Natural killer cell treated with Interleukin-12 subunit alpha and Interleukin-12 subunit beta and Interleukin-15 and Interleukin-18, amount 100 ng/mL, for 72 hours (primary cell): ENCODE results near the gene HOXB8. TPM values are rescaled to one million over a fixed set of nuclear protein-coding genes. Genes with fewer than 3 reads are reported as not detected.

Experiments
- ATAC-seq, 2 donors: fragments of 150-1000 bp; cut with Tn5 transposase in 1 of 2; sonication (Bioruptor Pico), chemical (Tn5 transposase) in 1 of 2; 2 replicates each; pipeline ENCODE4 v1.10.0; 2021
- DNase-seq: peaks from one replicate; pipeline ENCODE4 v3.0.0; 2022; ENCODE audit warnings: low spot score
- H3K27ac Mint-ChIP-seq, 2 donors: 1 replicate in 1 of 2; 2 replicates in 1 of 2; pipeline ENCODE4 v1.8.0; 2022; ENCODE audit warnings: mixed read lengths in 2 of 2, mild to moderate bottlenecking in 1 of 2, moderate library complexity in 1 of 2
- H3K27me3 Mint-ChIP-seq, 2 donors: 1 replicate in 1 of 2; 2 replicates in 1 of 2; pipeline ENCODE4 v1.8.0; 2022; ENCODE audit warnings: mixed read lengths in 2 of 2
- H3K36me3 Mint-ChIP-seq: one replicate; pipeline ENCODE4 v1.8.0; 2022; ENCODE audit warnings: mixed read lengths
- H3K4me1 Mint-ChIP-seq, 2 donors: 1 replicate in 1 of 2; 2 replicates in 1 of 2; pipeline ENCODE4 v1.8.0; 2022; ENCODE audit warnings: low read depth in 2 of 2, mixed read lengths in 2 of 2, mild to moderate bottlenecking in 1 of 2
- H3K4me3 Mint-ChIP-seq: one replicate; pipeline ENCODE4 v1.8.0; 2022; ENCODE audit warnings: mixed read lengths
- H3K9me3 Mint-ChIP-seq: 2 replicates; pipeline ENCODE4 v1.8.0; 2022; ENCODE audit warnings: mixed read lengths
- total RNA-seq, 2 donors: library from RNA; stranded (reverse); gene quantifications; one replicate each; pipeline ENCODE4 v1.2.3, GENCODE V29; 2022

HOXB8 gene
- total RNA-seq, 2 donors from 2014 or later = not detected

GRCh38 chr17:48624118-48624517 is 9.0 kb upstream of the HOXB8 start:
- Mint-ChIP-seq H3K36me3 (no peaks in the 10 kb centered on the region), H3K27me3 (peaks cover 62 to 84% of the 10 kb centered on the region in 2 donors), H3K4me3 (peak overlapping the region; percentile 34), H3K4me1 (peaks cover 15 to 26% of the 10 kb centered on the region in 2 donors), H3K27ac (no peak overlapping the region), H3K9me3 (no peaks in the 10 kb centered on the region)
- DNase-seq (no peak), ATAC-seq (no peak)

GRCh38 chr17:48623583-48623982 is 8.5 kb upstream of the HOXB8 start:
- H3K27me3 Mint-ChIP-seq = peaks cover 58 to 84% of the 10 kb centered on the region in 2 donors
- DNase-seq = no peak
- no peak for ATAC-seq
- H3K36me3 Mint-ChIP-seq = no peaks in the 10 kb centered on the region
- H3K9me3 Mint-ChIP-seq = no peaks in the 10 kb centered on the region
- H3K4me1 Mint-ChIP-seq = peaks cover 16 to 28% of the 10 kb centered on the region in 2 donors
- H3K27ac Mint-ChIP-seq = no peak overlapping the region
- H3K4me3 Mint-ChIP-seq = no peak overlapping the region

- DNase-seq (no peak), ATAC-seq (no peak)
- no peak overlapping the region for H3K27ac Mint-ChIP-seq
- no peaks in the 10 kb centered on the region for H3K9me3 Mint-ChIP-seq
- H3K27me3 Mint-ChIP-seq = peaks cover 59 to 84% of the 10 kb centered on the region in 2 donors
- no peaks in the 10 kb centered on the region for H3K36me3 Mint-ChIP-seq
- H3K4me3 Mint-ChIP-seq = no peak overlapping the region
- peaks cover 21 to 29% of the 10 kb centered on the region in 2 donors for H3K4me1 Mint-ChIP-seq
These were observed 7.8 kb upstream of the HOXB8 start for GRCh38 chr17:48622857-48623256.

- no peak for ATAC-seq
- H3K27me3 Mint-ChIP-seq = peaks cover 62 to 89% of the 10 kb centered on the region in 2 donors
- no peaks in the 10 kb centered on the region for H3K36me3 Mint-ChIP-seq
- H3K27ac Mint-ChIP-seq = no peak overlapping the region
- no peak overlapping the region for H3K4me3 Mint-ChIP-seq
- H3K9me3 Mint-ChIP-seq = no peaks in the 10 kb centered on the region
- DNase-seq = no peak
- peaks cover 27 to 32% of the 10 kb centered on the region in 2 donors for H3K4me1 Mint-ChIP-seq
These were observed 6.6 kb upstream of the HOXB8 start for GRCh38 chr17:48621410-48622392.

- Mint-ChIP-seq H3K27me3 (peaks cover 63 to 87% of the 10 kb centered on the region in 2 donors), H3K9me3 (no peaks in the 10 kb centered on the region), H3K27ac (no peak overlapping the region), H3K4me3 (peak overlapping the region; percentile 47), H3K4me1 (peaks cover 21 to 24% of the 10 kb centered on the region in 2 donors), H3K36me3 (no peaks in the 10 kb centered on the region)
- DNase-seq = no peak
- ATAC-seq = no peak
These were observed 5.5 kb upstream of the HOXB8 start for GRCh38 chr17:48620461-48621139.

GRCh38 chr17:48619826-48620449 is 4.8 kb upstream of the HOXB8 start:
- DNase-seq (no peak), ATAC-seq (no peak)
- Mint-ChIP-seq H3K9me3 (no peaks in the 10 kb centered on the region), H3K4me3 (peak overlapping the region; percentile 55), H3K27me3 (peaks cover 67 to 90% of the 10 kb centered on the region in 2 donors), H3K27ac (no peak overlapping the region), H3K36me3 (no peaks in the 10 kb centered on the region), H3K4me1 (peaks cover 20 to 25% of the 10 kb centered on the region in 2 donors)

- Mint-ChIP-seq H3K9me3 (no peaks in the 10 kb centered on the region), H3K27ac (peak overlapping the region; percentile 33 to 57), H3K4me3 (peak overlapping the region; percentile 65), H3K36me3 (no peaks in the 10 kb centered on the region), H3K4me1 (peaks cover 30 to 38% of the 10 kb centered on the region in 2 donors), H3K27me3 (peaks cover 67 to 93% of the 10 kb centered on the region in 2 donors)
- peak; percentile 82 to 83 for ATAC-seq
- peak; percentile 85 for DNase-seq
These were observed 3.3 kb upstream of the HOXB8 start for GRCh38 chr17:48618256-48618896.

- peaks cover 62 to 89% of the 10 kb centered on the region in 2 donors for H3K27me3 Mint-ChIP-seq
- no peak for DNase-seq
- no peaks in the 10 kb centered on the region for H3K36me3 Mint-ChIP-seq
- H3K9me3 Mint-ChIP-seq = no peaks in the 10 kb centered on the region
- ATAC-seq = no peak
- no peak overlapping the region for H3K27ac Mint-ChIP-seq
- peak overlapping the region; percentile 23 for H3K4me3 Mint-ChIP-seq
- peaks cover 34 to 44% of the 10 kb centered on the region in 2 donors for H3K4me1 Mint-ChIP-seq
These were observed 2.6 kb upstream of the HOXB8 start for GRCh38 chr17:48617471-48618255.

- DNase-seq = no peak
- Mint-ChIP-seq H3K27ac (peak overlapping the region; percentile 10 to 29), H3K27me3 (peaks cover 61 to 81% of the 10 kb centered on the region in 2 donors), H3K9me3 (no peaks in the 10 kb centered on the region), H3K4me1 (peaks cover 39 to 49% of the 10 kb centered on the region in 2 donors), H3K36me3 (no peaks in the 10 kb centered on the region), H3K4me3 (peak overlapping the region; percentile 23)
- no peak for ATAC-seq
These were observed 1.8 kb upstream of the HOXB8 start for GRCh38 chr17:48616717-48617470.

GRCh38 chr17:48615963-48616716 is 1.0 kb upstream of the HOXB8 start:
- peaks cover 56 to 74% of the 10 kb centered on the region in 2 donors for H3K27me3 Mint-ChIP-seq
- H3K27ac Mint-ChIP-seq = peak overlapping the region in 1 of 2 donors; percentile 29
- H3K4me3 Mint-ChIP-seq = peak overlapping the region; percentile 23
- H3K36me3 Mint-ChIP-seq = no peaks in the 10 kb centered on the region
- ATAC-seq (no peak), DNase-seq (no peak)
- no peaks in the 10 kb centered on the region for H3K9me3 Mint-ChIP-seq
- H3K4me1 Mint-ChIP-seq = peaks cover 45 to 57% of the 10 kb centered on the region in 2 donors

GRCh38 chr17:48613862-48614694 is 1.0 kb downstream of the HOXB8 start:
- Mint-ChIP-seq H3K27ac (peak overlapping the region in 1 of 2 donors; percentile 53), H3K4me1 (peaks cover 50 to 57% of the 10 kb centered on the region in 2 donors), H3K36me3 (no peaks in the 10 kb centered on the region), H3K27me3 (peaks cover 46 to 57% of the 10 kb centered on the region in 2 donors), H3K4me3 (peak overlapping the region; percentile 85), H3K9me3 (no peaks in the 10 kb centered on the region)
- no peak for DNase-seq
- ATAC-seq = no peak
